Stimulated activated CD4-positive, alpha-beta T cell treated with anti-CD3 and anti-CD28 coated beads, Interleukin-15, amount 100 ng/mL, for 1 hour (primary cell): ENCODE measurements around the gene CHMP6.
"Not testable (repeated sequence)": the region's sequence is repeated elsewhere in the genome, so short reads cannot be mapped to it uniquely, and the experiment has no call there.

Experiments used
- DNase-seq, 2 donors: peaks; one replicate each; pipeline ENCODE4 v3.0.0-alpha.2; 2020; ENCODE audit warnings: low read depth in 1 of 2, low spot score in 1 of 2

CHMP6 gene

DNA sequence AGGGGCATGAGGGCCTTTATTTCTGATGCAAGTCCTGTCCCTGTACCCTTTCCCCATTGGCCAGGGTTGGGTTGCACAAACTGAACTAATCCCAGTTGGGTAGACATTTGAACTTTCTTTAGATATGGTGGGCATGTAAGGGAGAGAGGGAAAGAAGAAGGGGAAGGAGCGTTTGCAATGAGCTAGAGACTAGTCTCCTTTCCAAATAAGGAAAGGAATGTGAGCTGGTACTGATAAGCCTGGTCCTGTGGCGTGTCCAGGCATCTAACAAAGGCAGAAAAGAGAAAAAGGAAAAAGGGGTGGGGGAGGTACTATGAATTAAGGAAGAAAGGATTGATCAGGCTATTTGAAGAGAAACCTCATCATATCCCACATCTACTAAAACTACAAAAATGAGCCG lies 20.3 kb downstream of the CHMP6 start:
- no peak for DNase-seq

- no peak for DNase-seq
Observed at GRCh38 chr17:81012574-81013447, 21.2 kb downstream of the CHMP6 start.

- DNase-seq, result no peak
Observed at GRCh38 chr17:81013642-81014041, 22.0 kb downstream of the CHMP6 start.

GRCh38 chr17:81015136-81015535 lies 23.5 kb downstream of the CHMP6 start:
- no peak for DNase-seq

- DNase-seq, result no peak
Observed at GRCh38 chr17:81016575-81016974, 24.9 kb downstream of the CHMP6 start.

DNA sequence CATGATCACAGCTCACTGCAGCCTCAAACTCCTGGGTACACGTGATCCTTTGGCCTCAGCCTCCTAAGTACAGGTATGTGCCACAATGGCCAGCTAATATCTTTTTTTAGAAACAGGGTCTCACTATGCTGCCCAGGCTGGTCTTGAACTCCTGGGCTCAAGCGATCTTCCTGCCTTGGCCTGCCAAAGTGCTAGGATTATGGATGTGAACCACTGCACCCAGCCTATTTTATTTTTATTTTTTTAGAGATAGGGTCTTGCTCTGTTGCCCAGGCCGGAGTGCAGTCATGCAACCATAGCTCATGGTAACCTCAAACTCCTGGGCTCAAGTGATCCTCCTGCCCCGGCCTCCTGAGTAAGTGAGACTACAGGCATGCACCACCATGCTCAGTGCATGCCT lies 25.7 kb downstream of the CHMP6 start:
- DNase-seq, result not testable (repeated sequence)

DNA sequence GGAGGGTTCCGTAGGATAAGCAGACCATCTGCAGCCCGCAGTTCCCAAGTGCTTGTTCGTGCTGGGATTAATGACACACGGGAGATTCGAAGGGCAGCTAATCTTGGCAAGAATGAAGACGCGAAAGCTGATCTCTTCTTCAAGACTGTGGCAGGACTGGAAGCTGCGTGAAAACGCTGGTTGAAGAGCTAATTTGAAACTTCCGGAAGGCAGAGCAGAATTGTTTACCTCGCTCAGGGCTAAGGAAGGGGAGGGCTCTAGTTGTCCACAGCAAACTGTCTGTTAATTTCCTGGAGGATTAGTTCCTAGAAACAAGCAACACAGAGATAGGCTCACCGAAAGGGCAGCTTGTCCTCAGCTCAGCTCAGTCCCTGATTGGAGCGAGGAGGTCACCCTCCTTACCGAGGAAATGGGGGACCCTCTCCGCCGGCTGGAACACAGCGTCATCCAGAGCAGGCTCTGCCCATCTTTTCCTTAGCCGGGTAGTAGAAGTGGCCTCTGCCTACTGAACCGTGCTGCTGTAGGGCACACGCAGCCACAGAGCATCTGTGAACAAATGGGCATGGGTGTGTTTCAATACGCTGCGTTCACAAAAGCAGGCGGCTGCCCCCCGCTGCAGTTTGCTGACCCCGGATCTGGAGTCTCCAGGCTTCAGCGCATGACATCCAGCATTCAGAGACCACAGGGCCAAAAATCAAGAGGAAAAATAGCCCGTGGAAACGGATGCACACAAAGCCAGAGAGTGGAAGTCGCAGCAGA lies 26.6 kb downstream of the CHMP6 start:
- no peak for DNase-seq

GRCh38 chr17:81019563-81020442 lies 28.2 kb downstream of the CHMP6 start:
- no peak for DNase-seq

- DNase-seq, result no peak
Observed at GRCh38 chr17:81020443-81020766, 28.8 kb downstream of the CHMP6 start.

- DNase-seq, result no peak
Observed at GRCh38 chr17:81020767-81021497, 29.3 kb downstream of the CHMP6 start.

GRCh38 chr17:81021531-81022343 lies 30.1 kb downstream of the CHMP6 start:
- DNase-seq, result no peak

- no peak for DNase-seq
Observed at GRCh38 chr17:81022344-81022676, 30.7 kb downstream of the CHMP6 start.

DNA sequence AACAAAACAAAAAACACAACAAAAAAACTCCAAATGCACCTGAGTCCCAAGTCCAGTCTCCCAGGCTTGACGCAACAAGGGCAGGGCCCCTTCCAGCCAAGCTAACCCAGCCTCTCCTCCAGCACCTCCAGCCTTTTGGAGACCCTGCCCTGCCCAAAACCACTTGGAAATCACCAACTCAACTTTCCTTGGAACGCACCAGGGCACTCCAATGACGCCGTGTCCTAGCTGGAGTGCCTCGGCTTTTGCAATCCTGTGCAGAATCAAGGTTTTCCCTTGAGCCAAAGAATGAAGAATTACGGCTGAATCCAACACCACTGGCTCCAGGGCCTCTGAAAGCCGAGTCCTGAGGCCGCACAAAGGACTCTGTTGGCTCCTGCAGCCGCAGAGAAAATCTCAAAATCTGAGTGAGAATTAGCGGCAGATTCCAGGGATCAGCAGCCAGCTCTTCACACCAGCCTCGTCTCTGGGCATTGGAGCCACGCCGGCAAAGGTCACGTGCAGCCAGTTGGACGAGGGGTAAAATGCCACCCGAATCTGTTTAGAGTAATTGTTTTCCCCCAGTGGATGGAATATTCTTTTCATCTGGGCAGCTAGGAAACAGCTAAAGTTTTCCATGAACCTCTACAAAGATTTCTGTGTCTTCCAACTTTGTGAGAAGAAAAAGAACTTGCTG lies 33.6 kb downstream of the CHMP6 start:
- DNase-seq, result no peak

- DNase-seq, result no peak
Observed at GRCh38 chr17:81025741-81026129, 34.1 kb downstream of the CHMP6 start.

GRCh38 chr17:81026266-81027036 lies 34.8 kb downstream of the CHMP6 start:
- no peak for DNase-seq

GRCh38 chr17:81027038-81027437 lies 35.4 kb downstream of the CHMP6 start:
- DNase-seq, result no peak

DNA sequence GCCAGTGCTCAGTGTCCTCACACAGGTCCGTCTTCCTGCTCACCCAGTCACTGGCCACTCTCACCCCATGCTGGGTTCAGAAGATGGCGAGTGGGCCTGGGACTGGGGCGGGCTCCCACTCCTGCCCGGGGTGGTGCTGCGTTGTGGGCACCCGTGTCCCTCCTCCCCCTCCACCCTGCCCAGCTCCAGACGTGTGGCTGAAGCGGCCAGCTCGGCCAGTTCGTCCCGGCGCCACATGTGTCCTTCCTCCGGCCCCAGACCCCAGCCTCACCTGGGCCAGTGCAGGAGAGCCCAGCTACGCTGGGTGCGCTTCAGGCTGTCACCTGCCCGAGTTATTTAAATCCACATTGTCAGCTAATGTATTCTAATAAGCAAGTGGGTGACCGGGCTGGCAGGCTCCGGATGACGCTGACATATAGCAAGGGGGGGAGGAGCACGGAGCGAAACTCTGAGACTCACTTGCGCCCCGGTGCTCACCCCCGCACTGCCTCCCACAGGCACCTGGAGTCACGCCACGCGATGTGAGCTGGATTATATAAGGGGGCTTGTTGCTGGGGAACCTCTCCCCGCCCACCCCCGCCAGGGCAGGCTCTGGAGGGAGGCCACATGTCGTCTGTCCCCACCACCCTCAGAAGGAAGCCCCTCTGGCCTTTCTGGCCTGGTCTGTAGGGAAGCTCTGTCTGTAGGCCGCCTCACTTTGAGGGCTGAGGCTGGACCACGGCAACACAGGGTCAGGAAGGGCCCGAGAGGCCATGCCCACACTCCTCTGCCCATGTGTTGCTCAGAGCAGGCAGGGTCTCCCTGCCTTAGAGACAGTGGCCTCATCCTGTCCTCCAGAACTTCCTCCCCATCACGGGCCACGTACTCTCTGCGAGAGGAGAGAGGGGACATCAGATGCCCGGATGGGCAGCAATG lies 36.2 kb downstream of the CHMP6 start:
- DNase-seq, result no peak

GRCh38 chr17:81028506-81028858 lies 36.8 kb downstream of the CHMP6 start:
- no peak for DNase-seq
